ENCODE results near the gene DOCK10. TPM values are rescaled to one million over a fixed set of nuclear protein-coding genes. Genes with fewer than 3 reads are reported as not detected.

Gene DOCK10
- total RNA-seq, 1 donor from 2014 or later, result 14.3 TPM

- H3K27me3 Mint-ChIP-seq (ENCODE audit: low read depth), result no peaks in the 10 kb centered on the region
- no peaks in the 10 kb centered on the region for H3K36me3 Mint-ChIP-seq (ENCODE audit: low read depth)
- H3K9me3 Mint-ChIP-seq (ENCODE audit: low read depth), result no peaks in the 10 kb centered on the region
- no peak for DNase-seq (ENCODE audit: low spot score)
- no peak overlapping the region for H3K27ac Mint-ChIP-seq (ENCODE audit: unreplicated experiment)
- H3K4me1 Mint-ChIP-seq (ENCODE audit: low read depth), result peaks cover 5% of the 10 kb centered on the region
- no peak overlapping the region for H3K4me3 Mint-ChIP-seq (ENCODE audit: unreplicated experiment)
- TF ChIP-seq, protein P1, sequence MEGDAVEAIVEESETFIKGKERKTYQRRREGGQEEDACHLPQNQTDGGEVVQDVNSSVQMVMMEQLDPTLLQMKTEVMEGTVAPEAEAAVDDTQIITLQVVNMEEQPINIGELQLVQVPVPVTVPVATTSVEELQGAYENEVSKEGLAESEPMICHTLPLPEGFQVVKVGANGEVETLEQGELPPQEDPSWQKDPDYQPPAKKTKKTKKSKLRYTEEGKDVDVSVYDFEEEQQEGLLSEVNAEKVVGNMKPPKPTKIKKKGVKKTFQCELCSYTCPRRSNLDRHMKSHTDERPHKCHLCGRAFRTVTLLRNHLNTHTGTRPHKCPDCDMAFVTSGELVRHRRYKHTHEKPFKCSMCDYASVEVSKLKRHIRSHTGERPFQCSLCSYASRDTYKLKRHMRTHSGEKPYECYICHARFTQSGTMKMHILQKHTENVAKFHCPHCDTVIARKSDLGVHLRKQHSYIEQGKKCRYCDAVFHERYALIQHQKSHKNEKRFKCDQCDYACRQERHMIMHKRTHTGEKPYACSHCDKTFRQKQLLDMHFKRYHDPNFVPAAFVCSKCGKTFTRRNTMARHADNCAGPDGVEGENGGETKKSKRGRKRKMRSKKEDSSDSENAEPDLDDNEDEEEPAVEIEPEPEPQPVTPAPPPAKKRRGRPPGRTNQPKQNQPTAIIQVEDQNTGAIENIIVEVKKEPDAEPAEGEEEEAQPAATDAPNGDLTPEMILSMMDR (IDR thresholded peaks at IDR 0.05), result no peak
Observed at GRCh38 chr2:225086439-225086838, 44.2 kb upstream of the DOCK10 start.

GRCh38 chr2:225083276-225083675 lies 41.0 kb upstream of the DOCK10 start:
- H3K27ac Mint-ChIP-seq (ENCODE audit: unreplicated experiment), result no peak overlapping the region
- H3K4me3 Mint-ChIP-seq (ENCODE audit: unreplicated experiment), result no peak overlapping the region
- H3K9me3 Mint-ChIP-seq (ENCODE audit: low read depth), result no peaks in the 10 kb centered on the region
- H3K4me1 Mint-ChIP-seq (ENCODE audit: low read depth), result no peaks in the 10 kb centered on the region
- no peak for DNase-seq (ENCODE audit: low spot score)
- no peaks in the 10 kb centered on the region for H3K27me3 Mint-ChIP-seq (ENCODE audit: low read depth)
- TF ChIP-seq, protein P1 (IDR thresholded peaks at IDR 0.05), result no peak
- H3K36me3 Mint-ChIP-seq (ENCODE audit: low read depth), result no peaks in the 10 kb centered on the region

GRCh38 chr2:225076125-225076524 lies 33.9 kb upstream of the DOCK10 start:
- Mint-ChIP-seq H3K27ac (ENCODE audit: unreplicated experiment) (no peak overlapping the region), H3K4me1 (ENCODE audit: low read depth) (no peaks in the 10 kb centered on the region), H3K36me3 (ENCODE audit: low read depth) (no peaks in the 10 kb centered on the region), H3K4me3 (ENCODE audit: unreplicated experiment) (no peak overlapping the region), H3K9me3 (ENCODE audit: low read depth) (no peaks in the 10 kb centered on the region), H3K27me3 (ENCODE audit: low read depth) (no peaks in the 10 kb centered on the region)
- TF ChIP-seq, protein P1 (IDR thresholded peaks at IDR 0.05), result no peak
- DNase-seq (ENCODE audit: low spot score), result no peak

DNA sequence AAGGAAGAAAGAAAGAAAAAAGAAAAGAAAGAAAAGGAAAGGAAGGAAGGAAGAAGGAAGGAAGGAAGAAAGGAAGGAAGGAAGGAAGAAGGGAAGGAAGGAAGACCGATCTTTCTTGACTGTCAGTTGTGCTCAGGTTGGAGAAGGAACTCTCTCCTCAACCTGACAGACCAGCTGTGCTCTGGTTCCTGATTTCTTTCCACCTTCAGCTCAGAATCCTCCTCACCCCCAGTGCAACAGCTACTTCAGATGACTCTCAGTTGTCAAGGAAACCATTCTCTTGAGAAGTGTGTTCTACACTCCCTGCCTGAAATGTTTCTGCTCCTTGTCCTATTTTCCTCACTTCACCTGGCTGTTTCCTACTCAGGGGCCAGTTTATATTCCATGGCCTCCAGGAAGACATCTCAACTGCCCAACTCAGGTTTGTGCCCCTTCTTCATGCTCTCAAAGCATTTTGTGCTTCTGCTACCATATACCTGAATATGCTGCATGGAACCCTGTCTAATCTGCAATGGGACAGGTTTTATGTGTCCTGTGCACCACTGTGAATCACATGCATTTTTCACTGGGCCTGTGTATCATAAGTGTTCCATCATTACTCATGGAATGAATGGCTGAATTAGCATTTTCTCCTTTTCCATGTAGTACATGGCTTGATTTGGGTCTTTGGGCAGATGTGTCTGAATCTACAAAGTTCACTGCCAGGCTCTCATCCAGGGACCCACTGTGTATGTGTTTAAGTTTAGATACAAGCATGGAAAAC lies 32.8 kb upstream of the DOCK10 start:
- Mint-ChIP-seq H3K9me3 (ENCODE audit: low read depth) (no peaks in the 10 kb centered on the region), H3K36me3 (ENCODE audit: low read depth) (no peaks in the 10 kb centered on the region), H3K27ac (ENCODE audit: unreplicated experiment) (no peak overlapping the region), H3K4me3 (ENCODE audit: unreplicated experiment) (no peak overlapping the region), H3K4me1 (ENCODE audit: low read depth) (peaks cover 2% of the 10 kb centered on the region), H3K27me3 (ENCODE audit: low read depth) (no peaks in the 10 kb centered on the region)
- TF ChIP-seq, protein P1 (IDR thresholded peaks at IDR 0.05), result no peak
- DNase-seq (ENCODE audit: low spot score), result no peak

DNA sequence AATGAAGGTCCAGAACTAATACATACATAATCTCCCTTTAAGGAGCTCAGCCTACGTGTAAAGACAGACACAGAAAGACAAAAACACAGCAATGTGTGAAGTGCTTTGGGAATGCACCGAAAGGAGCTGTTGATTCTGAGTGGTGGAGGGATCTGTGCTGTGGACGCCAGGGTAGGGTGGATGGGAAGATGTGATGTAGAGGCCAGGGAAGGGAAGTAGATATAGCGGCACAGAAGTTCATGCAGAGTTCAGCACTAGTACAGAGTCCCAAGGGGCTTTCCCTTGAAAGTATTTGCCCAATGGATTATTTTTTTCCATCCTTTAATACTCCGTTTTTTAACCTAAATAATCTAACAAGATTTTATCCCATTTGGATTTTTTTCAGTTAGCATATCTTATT lies 32.1 kb upstream of the DOCK10 start:
- no peaks in the 10 kb centered on the region for H3K9me3 Mint-ChIP-seq (ENCODE audit: low read depth)
- no peaks in the 10 kb centered on the region for H3K27me3 Mint-ChIP-seq (ENCODE audit: low read depth)
- TF ChIP-seq, protein P1 (IDR thresholded peaks at IDR 0.05), result no peak
- H3K4me3 Mint-ChIP-seq (ENCODE audit: unreplicated experiment), result no peak overlapping the region
- peaks cover 2% of the 10 kb centered on the region for H3K4me1 Mint-ChIP-seq (ENCODE audit: low read depth)
- no peak for DNase-seq (ENCODE audit: low spot score)
- no peaks in the 10 kb centered on the region for H3K36me3 Mint-ChIP-seq (ENCODE audit: low read depth)
- H3K27ac Mint-ChIP-seq (ENCODE audit: unreplicated experiment), result no peak overlapping the region
